Pancreas (tissue), 10 donors: ENCODE measurements around the gene TRIO. TPM values are rescaled to one million over a fixed set of nuclear protein-coding genes. Genes with fewer than 3 reads are reported as not detected.
A peak's percentile ranks its signal among the peaks of the same experiment; 100 is the strongest.

Experiments
- ATAC-seq, 4 donors: fragments of 200-7000 bp; cut with Tn5 transposase; one replicate each; pipeline versions ENCODE4 v1.8.0 to v1.9.1; 2020; ENCODE audit warnings: mild to moderate bottlenecking in 4 of 4, moderate library complexity in 4 of 4
- DNase-seq, 6 donors: peaks; one replicate each; pipeline ENCODE4 v3.0.0-alpha.2; 2020
- FAIRE-seq: peaks from 2 replicates; lab custom pipeline; 2012; peaks lifted over from hg19 to GRCh38; lab: Jason Lieb, UNC
- H3K27ac ChIP-seq, 4 donors: fragments of 200-600 bp; sonication (generic); 1 replicate in 3 of 4; 2 replicates in 1 of 4; pipeline versions ENCODE4 v1.5.0 to v1.8.0; 2020
- H3K27me3 ChIP-seq, 4 donors: fragments of 200-600 bp; one replicate each; pipeline ENCODE4 v1.8.0; 2021
- H3K36me3 ChIP-seq, 3 donors: fragments of 200-600 bp; sonication (generic) in 1 of 3; one replicate each; pipeline versions ENCODE4 v1.5.0 to v1.8.0; 2020 to 2021
- H3K4me1 ChIP-seq, 3 donors: fragments of 200-600 bp; one replicate each; pipeline ENCODE4 v1.8.0; 2021
- H3K4me3 ChIP-seq, 4 donors: fragments of 200-600 bp; sonication (generic) in 2 of 4; one replicate each; pipeline versions ENCODE4 v1.5.0 to v1.8.0; 2020 to 2021
- H3K9me3 ChIP-seq, 4 donors: fragments of 200-600 bp; one replicate each; pipeline ENCODE4 v1.8.0; 2021
- CTCF ChIP-seq, 4 donors: fragments of 200-600 bp; sonication (generic) in 3 of 4; IDR thresholded peaks; one replicate each; pipeline versions ENCODE4 v1.5.0 to v1.8.0; 2021; ENCODE audit warnings: antibody characterized with exemption in 4 of 4
- WGBS, 2 donors: extraction: QIAGEN DNeasy Blood & Tissue Kit; methylation state at CpG; one replicate each; pipeline ENCODE4 v1.1.7; 2013; 5-methylcytosine and 5-hydroxymethylcytosine counted together
- intact Hi-C, 3 donors: fragments of 100-400 bp; cut with DNase I; formaldehyde crosslinking; loops; one replicate each; pipeline versions ENCODE4 v1.11.1 to v1.14.2; 2022
- polyA plus RNA-seq, 2 donors: library from polyadenylated mRNA; stranded (reverse); fragments of 200-250 nt; gene quantifications; one replicate each; pipeline ENCODE4 v1.2.3, GENCODE V29; 2013
- total RNA-seq, 6 donors: library from RNA; stranded (reverse); fragmentation: NEBNext Ultra II Directional in 4 of 6; extraction: Animal tissue kit (Norgen Biotek cat#: 25700) in 4 of 6; gene quantifications; one replicate each; pipeline versions ENCODE4 v1.2.1 to v1.2.4, GENCODE V29; 2021 to 2023
- donor health status: healthy with polysubstance abuse.
- donor health status: DM: no; HTN: no; CAD: no; lungs with moderate emphysema.
- donor health status: DM: no; HTN: no; CAD: no.
- donor health status: control.
- donor health status: control.
- donor health status: Bipolar disorder and iron deficiency.
- donor health status: DM: yes; HTN: yes; CAD: no.
- donor health status: DM: no; HTN: no; CAD: no.
- donor health status: DM: no; HTN: no; CAD: no.
- donor health status: DM: yes; HTN: yes; CAD: no.

Gene TRIO
- total and polyA plus RNA-seq, 8 donors, result 27.3 to 82.5 (median 38.3) TPM

GRCh38 chr5:14531668-14532067 is 388.5 kb downstream of the TRIO start:
- Histone ChIP-seq H3K4me1 (peaks cover 0 to 5% (median 0%) of the 10 kb centered on the region in 3 donors), H3K27ac (no peak overlapping the region), H3K36me3 (no peaks in the 10 kb centered on the region), H3K27me3 (no peaks in the 10 kb centered on the region), H3K4me3 (no peak overlapping the region), H3K9me3 (no peaks in the 10 kb centered on the region)
- ATAC-seq (no peak), DNase-seq (no peak), FAIRE-seq (no peak)
- intact Hi-C loops, result no loop called here
- WGBS, 2 donors, result 73 to 74% methylated on average over 7 of the region's 7 CpGs
- no peak for TF ChIP-seq CTCF (IDR thresholded peaks at IDR 0.05)

- no peaks in the 10 kb centered on the region for H3K27me3 ChIP-seq
- FAIRE-seq, result no peak
- ATAC-seq, result no peak
- H3K4me1 ChIP-seq, result peaks cover 0 to 5% (median 0%) of the 10 kb centered on the region in 3 donors
- no peaks in the 10 kb centered on the region for H3K36me3 ChIP-seq
- WGBS, 2 donors, result 58 to 83% methylated on average over 3 of the region's 3 CpGs
- no peak for TF ChIP-seq CTCF (IDR thresholded peaks at IDR 0.05)
- no peak overlapping the region for H3K27ac ChIP-seq
- H3K9me3 ChIP-seq, result no peaks in the 10 kb centered on the region
- intact Hi-C loops, result no loop called here
- DNase-seq, result no peak
- H3K4me3 ChIP-seq, result no peak overlapping the region
Observed at GRCh38 chr5:14532180-14532579, 389.0 kb downstream of the TRIO start.

- H3K4me3 ChIP-seq, result no peak overlapping the region
- H3K36me3 ChIP-seq, result no peaks in the 10 kb centered on the region
- FAIRE-seq, result no peak
- intact Hi-C loops, result no loop called here
- 20 to 29% methylated on average over 7 of the region's 7 CpGs for WGBS, 2 donors
- DNase-seq, result no peak
- no peak for TF ChIP-seq CTCF (IDR thresholded peaks at IDR 0.05)
- H3K4me1 ChIP-seq, result no peaks in the 10 kb centered on the region
- H3K27ac ChIP-seq, result no peak overlapping the region
- H3K27me3 ChIP-seq, result no peaks in the 10 kb centered on the region
- no peaks in the 10 kb centered on the region for H3K9me3 ChIP-seq
- peak in 1 of 4 donors; percentile 44 for ATAC-seq
Observed at GRCh38 chr5:14534773-14535172, 391.6 kb downstream of the TRIO start.

GRCh38 chr5:14545308-14545707 is 402.2 kb downstream of the TRIO start:
- Histone ChIP-seq H3K4me3 (no peak overlapping the region), H3K36me3 (no peaks in the 10 kb centered on the region), H3K27ac (no peak overlapping the region), H3K27me3 (no peaks in the 10 kb centered on the region), H3K9me3 (no peaks in the 10 kb centered on the region), H3K4me1 (no peaks in the 10 kb centered on the region)
- intact Hi-C loops, result no loop called here
- no peak for DNase-seq
- peak in 2 of 4 donors; percentile 41 to 63 for ATAC-seq
- TF ChIP-seq CTCF (IDR thresholded peaks at IDR 0.05), result no peak
- FAIRE-seq, result no peak
- 65 to 74% methylated on average over 3 of the region's 3 CpGs for WGBS, 2 donors

GRCh38 chr5:14545862-14546261 is 402.7 kb downstream of the TRIO start:
- no peaks in the 10 kb centered on the region for H3K27me3 ChIP-seq
- no peak for DNase-seq
- H3K36me3 ChIP-seq, result no peaks in the 10 kb centered on the region
- no peak overlapping the region for H3K4me3 ChIP-seq
- intact Hi-C loops, result no loop called here
- FAIRE-seq, result no peak
- 50 to 81% methylated on average over 1 of the region's 1 CpG for WGBS, 2 donors
- H3K27ac ChIP-seq, result no peak overlapping the region
- ATAC-seq, result peak in 2 of 4 donors; percentile 42 to 53
- no peaks in the 10 kb centered on the region for H3K9me3 ChIP-seq
- no peaks in the 10 kb centered on the region for H3K4me1 ChIP-seq
- TF ChIP-seq CTCF (IDR thresholded peaks at IDR 0.05), result no peak
